ENCODE measurements around the gene SFXN3. TPM values are rescaled to one million over a fixed set of nuclear protein-coding genes. Genes with fewer than 3 reads are reported as not detected.

SFXN3 gene
- total RNA-seq, 4 donors from 2014 or later, result 55.5 to 127 (median 79.6) TPM

GRCh38 chr10:101007915-101008822 is 22.9 kb upstream of the SFXN3 start:
- no peak for DNase-seq (ENCODE audit: low spot score in 2 of 2)
- TF ChIP-seq POLR2A (IDR thresholded peaks at IDR 0.05) (no peak), CTCF (IDR thresholded peaks at IDR 0.05) (no peak)
- H3K4me3 ChIP-seq (ENCODE audit: low read depth, poor library complexity, severe bottlenecking), result no peak overlapping the region
- intact Hi-C loops (cut with DNase I; ENCODE audit: low total_unique reads), result no loop called here
- 64 to 67% methylated on average over 13 of the region's 13 CpGs for WGBS, 2 donors

GRCh38 chr10:101008823-101009423 is 22.1 kb upstream of the SFXN3 start:
- 71 to 76% methylated on average over 5 to 6 of the region's 6 CpGs for WGBS, 2 donors
- H3K4me3 ChIP-seq (ENCODE audit: low read depth, poor library complexity, severe bottlenecking), result no peak overlapping the region
- intact Hi-C loops (cut with DNase I; ENCODE audit: low total_unique reads), result no loop called here
- DNase-seq (ENCODE audit: low spot score in 2 of 2), result no peak
- TF ChIP-seq POLR2A (IDR thresholded peaks at IDR 0.05) (no peak), CTCF (IDR thresholded peaks at IDR 0.05) (no peak)

- intact Hi-C loops (cut with DNase I; ENCODE audit: low total_unique reads), result no loop called here
- WGBS, 2 donors, result 92 to 94% methylated on average over 17 to 22 of the region's 22 CpGs
These were observed 20.7 kb upstream of the SFXN3 start for GRCh38 chr10:101010329-101010728.

GRCh38 chr10:101011517-101012423 is 19.3 kb upstream of the SFXN3 start:
- WGBS, 2 donors, result 71 to 74% methylated on average over 18 to 22 of the region's 22 CpGs
- no peak overlapping the region for H3K4me3 ChIP-seq (ENCODE audit: low read depth, poor library complexity, severe bottlenecking)
- no peak for DNase-seq (ENCODE audit: low spot score in 2 of 2)
- intact Hi-C loops (cut with DNase I; ENCODE audit: low total_unique reads), result no loop called here
- TF ChIP-seq POLR2A (IDR thresholded peaks at IDR 0.05) (no peak), CTCF (IDR thresholded peaks at IDR 0.05) (no peak)

More at GRCh38 chr10:101010329-101010728, 20.7 kb upstream of the SFXN3 start:
- no peak for DNase-seq (ENCODE audit: low spot score in 2 of 2)
- TF ChIP-seq POLR2A (IDR thresholded peaks at IDR 0.05) (no peak), CTCF (IDR thresholded peaks at IDR 0.05) (no peak)
- H3K4me3 ChIP-seq (ENCODE audit: low read depth, poor library complexity, severe bottlenecking), result no peak overlapping the region

- no peak overlapping the region for H3K4me3 ChIP-seq (ENCODE audit: low read depth, poor library complexity, severe bottlenecking)
- peak; percentile 84 to 96 for DNase-seq (ENCODE audit: low spot score in 2 of 2)
- TF ChIP-seq CTCF (IDR thresholded peaks at IDR 0.05) (peak in 1 of 3 donors; percentile 79), POLR2A (IDR thresholded peaks at IDR 0.05) (no peak)
- 17 to 19% methylated on average over 14 of the region's 14 CpGs for WGBS, 2 donors
- intact Hi-C loops (cut with DNase I; ENCODE audit: low total_unique reads), result no loop called here
These were observed 18.3 kb upstream of the SFXN3 start for GRCh38 chr10:101012525-101013364.

All from lower leg skin (tissue), 4 donors.